Endothelial cell of umbilical vein (primary cell): ENCODE results near the gene RYR2. TPM values are rescaled to one million over a fixed set of nuclear protein-coding genes. Genes with fewer than 3 reads are reported as not detected.

Source experiments
- BruUV-seq: library from RNA; stranded (reverse); fragments of 400-500 nt; replicated peaks from 2 replicates; lab custom pipeline; 2021; lab: Mats Ljungman, UMichigan
- CTCF ChIA-PET: fragments of 300-600, 350-600 bp; sonication (Branson Sonifier 250); formaldehyde crosslinking; loops from one replicate; lab custom pipeline; 2021; ENCODE audit warnings: antibody characterized with exemption, inconsistent platforms; lab: Charles Lee
- POLR2A ChIA-PET: fragments of 300-600, 350-600 bp; sonication (Branson Sonifier 250); formaldehyde crosslinking; loops from one replicate; lab custom pipeline; 2021; ENCODE audit warnings: antibody characterized with exemption, inconsistent platforms; lab: Charles Lee
- DNase-seq: peaks from one replicate; pipeline ENCODE4 v3.0.0-alpha.2; 2011; ENCODE audit warnings: low read depth, low spot score
- FAIRE-seq: peaks from 2 replicates; lab custom pipeline; 2011; peaks lifted over from hg19 to GRCh38; lab: Jason Lieb, UNC
- H2AFZ ChIP-seq: 2 replicates; pipeline ENCODE4 v1.6.0; 2012; ENCODE audit warnings: low read depth, low read length, control low read depth, inconsistent platforms
- H3K27ac ChIP-seq: 2 replicates; pipeline ENCODE4 v1.5.1; 2011; ENCODE audit warnings: low read depth, mild to moderate bottlenecking, control low read depth, low read length, moderate library complexity; ENCODE audit not compliant: insufficient read depth
- H3K27me3 ChIP-seq, 2 experiments: 2 replicates each; pipeline versions ENCODE4 v1.6.0 to v1.6.1; 2011; ENCODE audit warnings: low read length in 2 of 2, mixed read lengths in 1 of 2; ENCODE audit not compliant: control insufficient read depth in 2 of 2, insufficient read depth in 2 of 2
- H3K36me3 ChIP-seq, 2 experiments: 2 replicates in 1 of 2; 3 replicates in 1 of 2; pipeline ENCODE4 v1.5.1; 2011; ENCODE audit warnings: low read length in 2 of 2, mild to moderate bottlenecking in 1 of 2, moderate library complexity in 1 of 2; ENCODE audit not compliant: control insufficient read depth in 2 of 2, insufficient read depth in 2 of 2; ENCODE audit errors: extremely low read depth in 1 of 2
- H3K4me1 ChIP-seq: 3 replicates; pipeline ENCODE4 v1.5.1; 2011; ENCODE audit warnings: mild to moderate bottlenecking, low read length; ENCODE audit not compliant: control insufficient read depth, insufficient read depth; ENCODE audit errors: extremely low read depth
- H3K4me2 ChIP-seq: 2 replicates; pipeline ENCODE4 v1.6.1; 2011; ENCODE audit warnings: low read length, control low read depth, mixed read lengths; ENCODE audit not compliant: insufficient read depth
- H3K4me3 ChIP-seq, 3 experiments: fragments of 200-600 bp in 1 of 3; sonication (generic), shearing (Covaris generic) in 1 of 3; replicated peaks in 1 of 3; 2 replicates each; pipeline ENCODE4 v1.5.1; 2011 to 2016; ENCODE audit warnings: control low read depth in 3 of 3, low read length in 3 of 3, mild to moderate bottlenecking in 2 of 3, inconsistent platforms in 1 of 3, low read depth in 1 of 3, moderate library complexity in 1 of 3; ENCODE audit not compliant: insufficient read depth in 1 of 3
- H3K79me2 ChIP-seq: 2 replicates; pipeline ENCODE4 v1.6.0; 2012; ENCODE audit warnings: low read length, inconsistent platforms; ENCODE audit not compliant: control insufficient read depth, insufficient read depth
- H3K9ac ChIP-seq: replicated peaks from 2 replicates; pipeline ENCODE3; 2011; ENCODE audit warnings: low read length, control low read depth; ENCODE audit not compliant: insufficient read depth; ENCODE audit errors: extremely low read depth
- H3K9me1 ChIP-seq: replicated peaks from 3 replicates; pipeline ENCODE4 v1.6.0; 2011; ENCODE audit warnings: mild to moderate bottlenecking, low read length; ENCODE audit not compliant: control insufficient read depth, insufficient read depth; ENCODE audit errors: extremely low read depth
- H3K9me3 ChIP-seq: replicated peaks from 2 replicates; pipeline ENCODE4 v1.5.1; 2012; ENCODE audit warnings: low read length, inconsistent platforms; ENCODE audit not compliant: control insufficient read depth, insufficient read depth
- H4K20me1 ChIP-seq: replicated peaks from 2 replicates; pipeline ENCODE3; 2011; ENCODE audit warnings: mild to moderate bottlenecking, low read length; ENCODE audit not compliant: control insufficient read depth, insufficient read depth; ENCODE audit errors: extremely low read depth
- EZH2 ChIP-seq: IDR thresholded peaks from 2 replicates; pipeline ENCODE4 v1.6.1; 2012; ENCODE audit warnings: borderline replicate concordance, low read depth, mild to moderate bottlenecking, moderate library complexity, low read length, inconsistent platforms; ENCODE audit not compliant: severe bottlenecking
- FOS ChIP-seq: IDR thresholded peaks from 2 replicates; pipeline ENCODE4 v1.6.1; 2011; ENCODE audit warnings: mild to moderate bottlenecking, low read length, moderate library complexity, borderline replicate concordance; ENCODE audit not compliant: insufficient read depth
- GATA2 ChIP-seq: IDR thresholded peaks from 2 replicates; pipeline ENCODE4 v1.7.0; 2011; ENCODE audit warnings: low read depth, mild to moderate bottlenecking, moderate library complexity, mixed read lengths, low read length; ENCODE audit not compliant: insufficient read length, insufficient read depth
- JUN ChIP-seq: IDR thresholded peaks from 2 replicates; pipeline ENCODE4 v1.6.1; 2011; ENCODE audit warnings: borderline replicate concordance, low read depth; ENCODE audit not compliant: insufficient read length, insufficient read depth
- MYC ChIP-seq: IDR thresholded peaks from one replicate; pipeline ENCODE4 v1.6.1; 2011; ENCODE audit warnings: mild to moderate bottlenecking, low read depth, low read length
- POLR2A ChIP-seq: IDR thresholded peaks from 2 replicates; pipeline ENCODE4 v1.6.1; 2012; ENCODE audit warnings: low read depth, mild to moderate bottlenecking, control low read depth, low read length
- POLR2AphosphoS5 ChIP-seq: IDR thresholded peaks from 2 replicates; pipeline ENCODE4 v1.6.1; 2012; ENCODE audit warnings: low read depth, mild to moderate bottlenecking, control low read depth, low read length, moderate library complexity; ENCODE audit not compliant: insufficient read depth
- dilution Hi-C: fragments of 300-500 bp; cut with MboI; formaldehyde crosslinking; loops from one replicate; pipeline ENCODE4 v1.15.0; 2019; ENCODE audit warnings: low sequenced_read_pairs; ENCODE audit not compliant: extremely low pct_ligation_motif_present
- intact Hi-C: fragments of 100-400 bp; cut with micrococcal nuclease; formaldehyde crosslinking; loops from one replicate; pipeline ENCODE4 v1.10.0; 2022
- polyA plus RNA-seq, 4 experiments: library from polyadenylated mRNA; depleted of rRNA in 3 of 4; stranded (reverse) in 3 of 4; unstranded in 1 of 4; fragments of >200 nt; gene quantifications; 2 replicates each; pipeline versions ENCODE4 v1.2.1 to v1.2.3, GENCODE V29; 2011 to 2012; ENCODE audit warnings: missing spikeins in 1 of 4
- total RNA-seq: library from RNA; stranded (reverse); gene quantifications from 2 replicates; pipeline ENCODE4 v1.2.3, GENCODE V29; 2021
- TF ChIP-seq, protein P1 (sequence below): IDR thresholded peaks from 2 replicates; pipeline ENCODE4 v1.6.1; 2011; ENCODE audit not compliant: insufficient read depth, insufficient read length
- TF ChIP-seq, protein P2 (sequence below), 2 donors: IDR thresholded peaks; 1 replicate in 1 of 2; 2 replicates in 1 of 2; pipeline ENCODE4 v1.5.1; 2011; ENCODE audit warnings: low read length in 2 of 2, mild to moderate bottlenecking in 2 of 2, moderate library complexity in 2 of 2, control low read depth in 1 of 2, inconsistent platforms in 1 of 2, low read depth in 1 of 2; ENCODE audit not compliant: insufficient read depth in 1 of 2; ENCODE audit errors: extremely low read depth in 1 of 2

The RYR2 gene
- total and polyA plus RNA-seq, 2 donors (not counting 3 experiments of a cell fraction or from before 2014, with no cell fraction given): not detected

GRCh38 chr1:237613984-237614383, 572.0 kb downstream of the RYR2 start:
- ChIA-PET POLR2A (no interaction called here), CTCF (no interaction called here)
- no TSS peak for BruUV-seq
- FAIRE-seq (no peak), DNase-seq (no peak)
- no peak overlapping the region for H3K4me3 ChIP-seq
- H3K79me2 ChIP-seq: no peaks in the 10 kb centered on the region
- H3K9me3 ChIP-seq: peaks cover 2% of the 10 kb centered on the region
- TF ChIP-seq, protein P1, sequence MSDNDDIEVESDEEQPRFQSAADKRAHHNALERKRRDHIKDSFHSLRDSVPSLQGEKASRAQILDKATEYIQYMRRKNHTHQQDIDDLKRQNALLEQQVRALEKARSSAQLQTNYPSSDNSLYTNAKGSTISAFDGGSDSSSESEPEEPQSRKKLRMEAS: no peak
- no peaks in the 10 kb centered on the region for H3K27me3 ChIP-seq
- H2AFZ ChIP-seq: no peak overlapping the region
- no peaks in the 10 kb centered on the region for H4K20me1 ChIP-seq
- H3K9me1 ChIP-seq: no peaks in the 10 kb centered on the region
- H3K4me2 ChIP-seq: no peak overlapping the region
- dilution Hi-C loops (no loop called here), intact Hi-C loops (no loop called here)
- no peak overlapping the region for H3K9ac ChIP-seq
- no peak overlapping the region for H3K27ac ChIP-seq
- H3K36me3 ChIP-seq: no peaks in the 10 kb centered on the region
- no peaks in the 10 kb centered on the region for H3K4me1 ChIP-seq

GRCh38 chr1:237619553-237619952, 577.6 kb downstream of the RYR2 start:
- TF ChIP-seq EZH2: no peak
- no peak for TF ChIP-seq FOS
- TF ChIP-seq MYC: no peak
- TF ChIP-seq, protein P2, sequence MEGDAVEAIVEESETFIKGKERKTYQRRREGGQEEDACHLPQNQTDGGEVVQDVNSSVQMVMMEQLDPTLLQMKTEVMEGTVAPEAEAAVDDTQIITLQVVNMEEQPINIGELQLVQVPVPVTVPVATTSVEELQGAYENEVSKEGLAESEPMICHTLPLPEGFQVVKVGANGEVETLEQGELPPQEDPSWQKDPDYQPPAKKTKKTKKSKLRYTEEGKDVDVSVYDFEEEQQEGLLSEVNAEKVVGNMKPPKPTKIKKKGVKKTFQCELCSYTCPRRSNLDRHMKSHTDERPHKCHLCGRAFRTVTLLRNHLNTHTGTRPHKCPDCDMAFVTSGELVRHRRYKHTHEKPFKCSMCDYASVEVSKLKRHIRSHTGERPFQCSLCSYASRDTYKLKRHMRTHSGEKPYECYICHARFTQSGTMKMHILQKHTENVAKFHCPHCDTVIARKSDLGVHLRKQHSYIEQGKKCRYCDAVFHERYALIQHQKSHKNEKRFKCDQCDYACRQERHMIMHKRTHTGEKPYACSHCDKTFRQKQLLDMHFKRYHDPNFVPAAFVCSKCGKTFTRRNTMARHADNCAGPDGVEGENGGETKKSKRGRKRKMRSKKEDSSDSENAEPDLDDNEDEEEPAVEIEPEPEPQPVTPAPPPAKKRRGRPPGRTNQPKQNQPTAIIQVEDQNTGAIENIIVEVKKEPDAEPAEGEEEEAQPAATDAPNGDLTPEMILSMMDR (IDR thresholded peaks at IDR 0.05; ENCODE audit: extremely low read depth in 1 of 2, insufficient read depth in 1 of 2, low read depth in 1 of 2, low read length in 2 of 2): no peak
- TF ChIP-seq POLR2A: no peak
- TF ChIP-seq, protein P1: no peak
- no peak for TF ChIP-seq JUN
- no peak for TF ChIP-seq GATA2
- TF ChIP-seq POLR2AphosphoS5: no peak
- Histone ChIP-seq H2AFZ (no peak overlapping the region), H3K9me1 (no peaks in the 10 kb centered on the region), H3K36me3 (no peaks in the 10 kb centered on the region), H3K79me2 (no peaks in the 10 kb centered on the region), H3K4me2 (no peak overlapping the region), H3K9me3 (peaks cover 2% of the 10 kb centered on the region), H3K4me1 (no peaks in the 10 kb centered on the region), H3K9ac (no peak overlapping the region), H3K27me3 (no peaks in the 10 kb centered on the region), H4K20me1 (no peaks in the 10 kb centered on the region), H3K4me3 (no peak overlapping the region), H3K27ac (no peak overlapping the region)
- dilution Hi-C loops: no loop called here
- ChIA-PET CTCF (no interaction called here), POLR2A (no interaction called here)
- BruUV-seq: no TSS peak
- intact Hi-C loops: no loop called here
- no peak for FAIRE-seq
- DNase-seq: no peak
